Ovary (tissue), 10 donors: Measurements from ENCODE around the gene IFI16. TPM values are rescaled to one million over a fixed set of nuclear protein-coding genes. Genes with fewer than 3 reads are reported as not detected.

ENCODE experiments used
- DNase-seq, 5 donors: peaks; one replicate each; pipeline ENCODE4 v3.0.0-alpha.2; 2019 to 2020
- H3K27ac ChIP-seq, 2 donors: fragments of 200-600 bp; one replicate each; pipeline versions ENCODE4 v1.5.1 to v1.8.0; 2019 to 2022
- H3K27me3 ChIP-seq: fragments of 200-600 bp; one replicate; pipeline ENCODE4 v1.8.0; 2022
- H3K36me3 ChIP-seq: fragments of 200-600 bp; sonication (generic); one replicate; pipeline ENCODE4 v1.5.1; 2019
- H3K4me1 ChIP-seq: one replicate; pipeline ENCODE4 v1.8.1; 2013; ENCODE audit warnings: mild to moderate bottlenecking, moderate library complexity; ENCODE audit not compliant: insufficient read depth
- H3K4me3 ChIP-seq: fragments of 200-600 bp; sonication (generic); one replicate; pipeline ENCODE4 v1.5.1; 2017
- H3K9me3 ChIP-seq, 2 donors: fragments of 200-600 bp in 1 of 2; sonication (generic) in 1 of 2; one replicate each; pipeline versions ENCODE4 v1.5.1 to v1.8.1; 2013 to 2019; ENCODE audit warnings: mild to moderate bottlenecking in 1 of 2, moderate library complexity in 1 of 2
- CTCF ChIP-seq, 3 donors: fragments of 450-650 bp in 2 of 3; fragments of 200-600 bp in 1 of 3; IDR thresholded peaks; one replicate each; pipeline versions ENCODE4 v1.5.1 to v1.8.0; 2016 to 2022; ENCODE audit warnings: antibody characterized with exemption in 3 of 3, mild to moderate bottlenecking in 1 of 3
- EP300 ChIP-seq: sonication (generic); formaldehyde crosslinking; IDR thresholded peaks from one replicate; pipeline ENCODE4 v1.6.1; 2017; ENCODE audit warnings: antibody characterized with exemption
- POLR2A ChIP-seq: fragments of 450-650 bp; IDR thresholded peaks from one replicate; pipeline ENCODE4 v1.6.1; 2017; ENCODE audit warnings: antibody characterized with exemption, mild to moderate bottlenecking, moderate library complexity
- WGBS, 3 donors: extraction: QIAGEN DNeasy Blood & Tissue Kit in 1 of 3; methylation state at CpG; one replicate each; pipeline versions ENCODE4 v1.1.5 to v1.1.7; 2013 to 2017; 5-methylcytosine and 5-hydroxymethylcytosine counted together
- intact Hi-C, 4 donors: fragments of 100-400 bp; cut with DNase I; formaldehyde crosslinking; loops; one replicate each; pipeline versions ENCODE4 v1.11.0 to v1.15.1; 2022 to 2023
- long read RNA-seq, 3 donors: library from polyadenylated mRNA in 2 of 3; unstranded in 2 of 3; transcript quantifications; one replicate each; pipeline ENCODE4 v2.0.0 and lab custom pipeline, GENCODE V29; 2021 to 2026
- polyA plus RNA-seq, 2 donors: library from polyadenylated mRNA; stranded (reverse); fragments of 200-250 nt in 1 of 2; fragments of 350-450 nt in 1 of 2; fragmentation: Illumina TruSeq in 1 of 2; extraction: RNeasy Lipid Tissue Mini Kit (QIAGEN cat#74804) in 1 of 2; gene quantifications; one replicate each; pipeline ENCODE4 v1.2.3, GENCODE V29; 2013 to 2014
- total RNA-seq, 7 donors: library from RNA; depleted of rRNA in 2 of 7; stranded (reverse); fragments of >200 nt in 2 of 7; fragmentation: NEBNext Ultra II Directional in 3 of 7; extraction: Animal tissue kit (Norgen Biotek cat#: 25700) in 3 of 7; gene quantifications; one replicate each; pipeline versions ENCODE4 v1.1.0 to v1.2.4, GENCODE V29; 2016 to 2023
- donor health status: DM: no; HTN: no; CAD: no; lungs with moderate emphysema.
- donor health status: DM: no; HTN: no; CAD: no.
- donor health status: Bipolar disorder and iron deficiency.
- donor health status: DM: yes; HTN: yes; CAD: no.
- donor health status: DM: no; HTN: no; CAD: no.
- donor health status: DM: yes; HTN: yes; CAD: no.

The IFI16 gene
- total RNA-seq = 100 to 1,000 TPM in 2 of 7 donors, 10 to 100 TPM in 5; 73.1 to 124 (median 87.2) TPM
- 100 to 1,000 TPM; 121 to 184 TPM for polyA plus RNA-seq
- long read RNA-seq, donor 1, partial matches to known transcripts = 41 of 75 reads
- long read RNA-seq, donor 1, other reads (novel, unspliced or antisense) = 29 of 75 reads
- long read RNA-seq, donor 2, transcript IFI16-201 (12 exons, 2,867 nt) = major isoform, 13 of 70 reads
- long read RNA-seq, donor 2, transcript IFI16-205 (11 exons, 2,704 nt) = minor isoform, 11 of 70 reads
- long read RNA-seq, donor 2, partial matches to known transcripts = 43 of 70 reads
- long read RNA-seq, donor 2, other reads (novel, unspliced or antisense) = 0 of 70 reads
- long read RNA-seq, donor 3, transcript IFI16-205 (11 exons, 2,704 nt) = major isoform, 30 of 96 reads
- long read RNA-seq, donor 3, transcript IFI16-201 (12 exons, 2,867 nt) = minor isoform, 22 of 96 reads
- long read RNA-seq, donor 3, partial matches to known transcripts = 16 of 96 reads
- long read RNA-seq, donor 3, other reads (novel, unspliced or antisense) = 27 of 96 reads

GRCh38 chr1:159009704-159010361, at the start of gene IFI16:
TSS of gene IFI16 (plus strand) at chr1:159009907. CDS start at chr1:159014681, 4,774 bp downstream.
- Histone ChIP-seq H3K27ac (peak within 1 kb of the TSS; percentile 23 to 76), H3K9me3 (no peaks in the 10 kb centered on the region), H3K4me3 (peak within 1 kb of the TSS; percentile 44), H3K4me1 (peaks cover 14% of the 10 kb centered on the region), H3K36me3 (no peaks in the 10 kb centered on the region), H3K27me3 (no peaks in the 10 kb centered on the region)
- TF ChIP-seq EP300 = no peak
- peak; percentile 69 for TF ChIP-seq POLR2A
- TF ChIP-seq CTCF (IDR thresholded peaks at IDR 0.05) = no peak
- WGBS, 3 donors = 0% methylated on average over 5 of the region's 5 CpGs
- intact Hi-C loops = no loop called here
- DNase-seq = peak in 4 of 5 donors; percentile 45 to 71 (median 49)

GRCh38 chr1:158961178-158961577, 48.5 kb upstream of the IFI16 start:
- Histone ChIP-seq H3K36me3 (no peaks in the 10 kb centered on the region), H3K9me3 (no peaks in the 10 kb centered on the region), H3K4me3 (no peak overlapping the region), H3K4me1 (no peaks in the 10 kb centered on the region), H3K27me3 (no peaks in the 10 kb centered on the region), H3K27ac (no peak overlapping the region)
- DNase-seq = no peak
- intact Hi-C loops = no loop called here
- WGBS, 3 donors = 90 to 100% (median 93%) methylated on average over 1 of the region's 1 CpG
- TF ChIP-seq EP300 (no peak), CTCF (IDR thresholded peaks at IDR 0.05) (no peak), POLR2A (no peak)

GRCh38 chr1:158962983-158963382, 46.7 kb upstream of the IFI16 start:
- Histone ChIP-seq H3K4me1 (no peaks in the 10 kb centered on the region), H3K9me3 (no peaks in the 10 kb centered on the region), H3K4me3 (no peak overlapping the region), H3K27ac (no peak overlapping the region), H3K27me3 (no peaks in the 10 kb centered on the region), H3K36me3 (no peaks in the 10 kb centered on the region)
- DNase-seq = no peak
- intact Hi-C loops = no loop called here
- WGBS, 3 donors = 49 to 53% (median 51%) methylated on average over 5 of the region's 5 CpGs
- TF ChIP-seq CTCF (IDR thresholded peaks at IDR 0.05) (no peak), POLR2A (no peak), EP300 (no peak)

GRCh38 chr1:158969166-158969565, 40.5 kb upstream of the IFI16 start:
- Histone ChIP-seq H3K27me3 (no peaks in the 10 kb centered on the region), H3K27ac (no peak overlapping the region), H3K4me3 (no peak overlapping the region), H3K4me1 (no peaks in the 10 kb centered on the region), H3K9me3 (no peaks in the 10 kb centered on the region), H3K36me3 (no peaks in the 10 kb centered on the region)
- no peak for TF ChIP-seq EP300
- TF ChIP-seq POLR2A = no peak
- TF ChIP-seq CTCF (IDR thresholded peaks at IDR 0.05) = no peak
- intact Hi-C loops = no loop called here
- no peak for DNase-seq
- 83 to 86% (median 84%) methylated on average over 3 of the region's 3 CpGs for WGBS, 3 donors
